HTR-8/SVneo (cell line): ENCODE results near the gene SOX12.

Source experiments
- DNase-seq: peaks from one replicate; pipeline ENCODE4 v3.0.0; 2011; ENCODE audit warnings: low spot score, mixed read lengths; ENCODE audit not compliant: insufficient read length
- FAIRE-seq: peaks from 2 replicates; lab custom pipeline; 2011; peaks lifted over from hg19 to GRCh38; lab: Jason Lieb, UNC

The SOX12 gene

GRCh38 chr20:300345-300990 is 24.9 kb upstream of the SOX12 start:
- FAIRE-seq = no peak
- DNase-seq = no peak

GRCh38 chr20:301886-302848 is 23.2 kb upstream of the SOX12 start:
- no peak for FAIRE-seq
- no peak for DNase-seq

GRCh38 chr20:305745-306144 is 19.6 kb upstream of the SOX12 start:
- FAIRE-seq = no peak

GRCh38 chr20:308427-309038 is 16.8 kb upstream of the SOX12 start:
- FAIRE-seq (no peak), DNase-seq (no peak)

More at GRCh38 chr20:305745-306144, 19.6 kb upstream of the SOX12 start:
- DNase-seq = no peak

GRCh38 chr20:309306-309840 is 16.0 kb upstream of the SOX12 start:
- DNase-seq (no peak), FAIRE-seq (peak; percentile 4)

- peak; percentile 99 for DNase-seq
- FAIRE-seq = peak; percentile 97
Measured at GRCh38 chr20:309841-310644, 15.3 kb upstream of the SOX12 start.

- DNase-seq (no peak), FAIRE-seq (no peak)
Measured at GRCh38 chr20:310645-311044, 14.7 kb upstream of the SOX12 start.

- no peak for FAIRE-seq
- no peak for DNase-seq
Measured at GRCh38 chr20:311609-312008, 13.7 kb upstream of the SOX12 start.

- FAIRE-seq = no peak
Measured at GRCh38 chr20:312067-312466, 13.3 kb upstream of the SOX12 start.

GRCh38 chr20:312866-313265 is 12.5 kb upstream of the SOX12 start:
- FAIRE-seq (no peak), DNase-seq (no peak)

More at GRCh38 chr20:312067-312466, 13.3 kb upstream of the SOX12 start:
- no peak for DNase-seq

- DNase-seq = no peak
- no peak for FAIRE-seq
Measured at GRCh38 chr20:313402-313801, 11.9 kb upstream of the SOX12 start.

- FAIRE-seq = no peak
Measured at GRCh38 chr20:313948-314347, 11.4 kb upstream of the SOX12 start.

GRCh38 chr20:316316-317068 is 8.9 kb upstream of the SOX12 start:
- FAIRE-seq = no peak
- DNase-seq = no peak

More at GRCh38 chr20:313948-314347, 11.4 kb upstream of the SOX12 start:
- DNase-seq = no peak

- DNase-seq = peak; percentile 88
- FAIRE-seq = peak; percentile 97
Measured at GRCh38 chr20:324177-325044, 941 bp upstream of the SOX12 start.

- DNase-seq = no peak
- FAIRE-seq = no peak
Measured at GRCh38 chr20:325889-326644, 715 bp downstream of the SOX12 start.

GRCh38 chr20:326645-327185 is 1.4 kb downstream of the SOX12 start:
- no peak for DNase-seq
- no peak for FAIRE-seq
